Neural progenitor cell (in vitro differentiated cells): ENCODE data around the gene PLXDC2.

Source experiments
- CTCF ChIP-seq: fragments of 200-600 bp; sonication (generic); IDR thresholded peaks from 2 replicates; pipeline ENCODE4 v1.5.1; 2017; ENCODE audit warnings: antibody characterized with exemption, mild to moderate bottlenecking
- EZH2 ChIP-seq: fragments of 200-600 bp; sonication (generic); IDR thresholded peaks from 2 replicates; pipeline ENCODE4 v1.6.1; 2017; ENCODE audit warnings: antibody characterized with exemption, mild to moderate bottlenecking, moderate library complexity

- TF ChIP-seq EZH2 (no peak), CTCF (no peak)
Observed at GRCh38 chr10:19986591-19986990, 170.4 kb downstream of the PLXDC2 start.
